Bronchial epithelial cell (primary cell): ENCODE data around the gene IGF1. TPM values are rescaled to one million over a fixed set of nuclear protein-coding genes. Genes with fewer than 3 reads are reported as not detected.

Experiments
- DNase-seq: peaks from one replicate; pipeline ENCODE4 v3.0.0-alpha.2; 2010; ENCODE audit warnings: low read depth
- FAIRE-seq: peaks from 2 replicates; lab custom pipeline; 2011; peaks lifted over from hg19 to GRCh38; lab: Jason Lieb, UNC
- H3K27me3 ChIP-seq: 2 replicates; pipeline ENCODE4 v1.5.1; 2011; ENCODE audit warnings: low read length; ENCODE audit not compliant: control insufficient read depth, insufficient read depth
- H3K36me3 ChIP-seq: 2 replicates; pipeline ENCODE4 v1.5.1; 2011; ENCODE audit warnings: low read length; ENCODE audit not compliant: control insufficient read depth, insufficient read depth
- H3K4me3 ChIP-seq: 2 replicates; pipeline ENCODE4 v1.5.1; 2011; ENCODE audit warnings: mild to moderate bottlenecking, low read depth, low read length, control low read depth
- total RNA-seq: library from RNA; depleted of rRNA; stranded (reverse); fragments of >200 nt; gene quantifications from 2 replicates; pipeline ENCODE4 v1.2.1, GENCODE V29; 2014
- TF ChIP-seq, protein P1 (sequence below): IDR thresholded peaks from 2 replicates; pipeline ENCODE4 v1.5.1; 2011; ENCODE audit warnings: mild to moderate bottlenecking, moderate library complexity, low read length, control low read depth, inconsistent platforms; ENCODE audit not compliant: insufficient read depth, severe bottlenecking

The IGF1 gene
- total RNA-seq, 1 donor from 2014 or later, result 0.26 TPM

DNA sequence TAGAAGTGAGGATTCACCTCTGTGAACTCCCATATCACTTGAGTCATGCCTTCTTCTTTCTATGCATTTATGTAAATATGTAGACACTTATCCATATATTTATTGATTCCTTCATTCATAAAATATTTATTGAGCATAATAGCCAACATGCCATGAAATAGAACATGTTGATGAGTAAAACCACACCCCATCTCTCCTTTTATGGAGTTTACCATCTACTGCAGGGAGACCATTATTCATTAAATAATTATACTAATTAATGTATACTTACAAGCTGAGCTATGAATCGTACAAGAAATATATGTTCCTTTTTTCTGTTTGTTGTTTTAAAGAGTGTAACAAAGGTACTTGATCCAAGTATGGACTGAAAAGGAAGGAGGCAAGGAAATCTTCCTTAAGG lies 17.4 kb upstream of the IGF1 start:
- Histone ChIP-seq H3K4me3 (no peak overlapping the region), H3K27me3 (no peaks in the 10 kb centered on the region), H3K36me3 (no peaks in the 10 kb centered on the region)
- TF ChIP-seq, protein P1, sequence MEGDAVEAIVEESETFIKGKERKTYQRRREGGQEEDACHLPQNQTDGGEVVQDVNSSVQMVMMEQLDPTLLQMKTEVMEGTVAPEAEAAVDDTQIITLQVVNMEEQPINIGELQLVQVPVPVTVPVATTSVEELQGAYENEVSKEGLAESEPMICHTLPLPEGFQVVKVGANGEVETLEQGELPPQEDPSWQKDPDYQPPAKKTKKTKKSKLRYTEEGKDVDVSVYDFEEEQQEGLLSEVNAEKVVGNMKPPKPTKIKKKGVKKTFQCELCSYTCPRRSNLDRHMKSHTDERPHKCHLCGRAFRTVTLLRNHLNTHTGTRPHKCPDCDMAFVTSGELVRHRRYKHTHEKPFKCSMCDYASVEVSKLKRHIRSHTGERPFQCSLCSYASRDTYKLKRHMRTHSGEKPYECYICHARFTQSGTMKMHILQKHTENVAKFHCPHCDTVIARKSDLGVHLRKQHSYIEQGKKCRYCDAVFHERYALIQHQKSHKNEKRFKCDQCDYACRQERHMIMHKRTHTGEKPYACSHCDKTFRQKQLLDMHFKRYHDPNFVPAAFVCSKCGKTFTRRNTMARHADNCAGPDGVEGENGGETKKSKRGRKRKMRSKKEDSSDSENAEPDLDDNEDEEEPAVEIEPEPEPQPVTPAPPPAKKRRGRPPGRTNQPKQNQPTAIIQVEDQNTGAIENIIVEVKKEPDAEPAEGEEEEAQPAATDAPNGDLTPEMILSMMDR, result no peak
- FAIRE-seq (no peak), DNase-seq (no peak)

DNA sequence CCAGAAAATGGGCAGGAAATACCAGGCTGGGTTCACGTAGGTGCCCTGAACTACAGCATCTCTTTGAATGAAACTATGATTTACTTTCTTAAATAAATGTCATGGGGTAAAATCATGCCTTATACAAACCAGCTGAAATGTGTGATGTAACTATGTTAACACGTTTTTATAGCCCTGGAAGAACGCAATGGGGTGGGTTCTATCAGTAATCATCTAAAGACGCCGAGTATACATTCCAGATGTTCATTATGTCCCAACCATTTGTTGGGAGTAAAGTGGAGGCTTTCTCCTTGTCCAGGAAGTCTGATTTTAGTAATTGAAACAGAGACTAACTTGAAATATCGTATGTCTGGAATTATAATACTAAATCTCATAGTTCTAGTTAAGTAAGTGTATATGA lies 16.2 kb upstream of the IGF1 start:
- TF ChIP-seq, protein P1, result no peak
- Histone ChIP-seq H3K27me3 (no peaks in the 10 kb centered on the region), H3K36me3 (no peaks in the 10 kb centered on the region), H3K4me3 (no peak overlapping the region)
- FAIRE-seq, result no peak
- no peak for DNase-seq

DNA sequence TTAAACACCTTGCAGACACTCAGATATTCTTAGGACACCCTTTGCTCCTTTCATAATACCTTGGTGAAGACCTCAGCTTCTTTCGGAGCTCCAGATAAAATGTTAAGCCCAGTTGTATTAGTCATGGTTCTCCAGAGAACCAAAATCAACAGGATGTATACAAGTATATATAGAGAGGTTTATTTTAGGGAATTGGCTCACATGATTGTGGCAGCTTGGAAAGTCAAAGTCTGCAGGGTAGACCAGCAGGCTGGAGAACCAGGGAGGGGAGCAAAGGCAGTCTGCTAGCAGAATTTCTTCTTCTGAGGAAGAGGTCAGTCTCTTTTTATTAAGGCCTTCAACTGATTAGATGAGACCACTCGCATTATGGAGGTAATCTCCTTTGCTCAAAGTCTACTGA lies 6.9 kb upstream of the IGF1 start:
- no peaks in the 10 kb centered on the region for H3K36me3 ChIP-seq
- TF ChIP-seq, protein P1, result no peak
- H3K27me3 ChIP-seq, result no peaks in the 10 kb centered on the region
- DNase-seq (no peak), FAIRE-seq (no peak)
- no peak overlapping the region for H3K4me3 ChIP-seq

DNA sequence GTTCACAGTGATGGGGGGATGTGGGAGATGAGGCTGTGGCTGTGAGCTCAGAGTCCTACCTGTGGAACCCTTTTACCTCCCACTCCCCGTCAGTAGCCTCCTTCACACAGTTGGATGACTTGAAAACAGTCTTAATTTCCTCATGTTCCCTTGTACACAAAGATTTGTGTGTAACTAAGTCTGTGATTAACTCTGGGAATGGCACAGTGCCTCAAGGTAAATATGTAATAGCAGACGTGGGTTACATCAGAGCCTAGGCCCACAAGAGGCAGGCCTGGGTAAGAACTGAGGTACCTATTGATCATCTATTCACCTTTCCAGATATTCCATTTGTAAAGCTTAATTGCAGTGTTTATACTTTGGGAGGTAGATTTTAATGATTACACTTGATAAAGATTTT lies 5.8 kb upstream of the IGF1 start:
- no peak overlapping the region for H3K4me3 ChIP-seq
- FAIRE-seq, result no peak
- no peaks in the 10 kb centered on the region for H3K27me3 ChIP-seq
- TF ChIP-seq, protein P1, result no peak
- no peak for DNase-seq
- no peaks in the 10 kb centered on the region for H3K36me3 ChIP-seq

DNA sequence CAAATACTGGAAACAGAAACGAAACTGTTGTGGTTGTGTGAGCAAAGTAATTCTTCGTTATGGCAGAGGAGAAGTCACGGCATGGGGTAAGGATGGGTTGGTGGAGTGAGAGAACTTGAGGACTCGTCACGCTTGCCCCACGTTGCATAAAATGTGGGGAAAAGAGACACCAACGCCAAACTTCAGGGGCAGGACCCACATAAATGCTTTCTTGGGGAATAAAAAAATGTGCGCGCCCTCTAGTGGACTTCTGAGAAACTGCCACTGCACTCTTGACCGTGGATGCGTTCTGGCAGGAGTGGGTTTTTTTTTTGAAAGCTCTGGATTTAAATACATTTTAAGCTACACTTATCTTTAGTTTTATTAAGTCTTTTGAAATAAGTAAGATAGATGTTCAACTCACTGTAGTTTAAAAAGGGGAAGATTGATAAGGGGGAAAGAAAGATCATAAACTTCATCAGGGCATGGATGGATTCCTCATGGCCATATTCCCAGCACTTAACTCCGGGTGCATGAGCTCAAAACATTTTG lies 4.1 kb upstream of the IGF1 start:
- Histone ChIP-seq H3K27me3 (no peaks in the 10 kb centered on the region), H3K4me3 (peak overlapping the region; percentile 7), H3K36me3 (no peaks in the 10 kb centered on the region)
- FAIRE-seq (no peak), DNase-seq (peak; percentile 37)
- TF ChIP-seq, protein P1, result peak; percentile 81

DNA sequence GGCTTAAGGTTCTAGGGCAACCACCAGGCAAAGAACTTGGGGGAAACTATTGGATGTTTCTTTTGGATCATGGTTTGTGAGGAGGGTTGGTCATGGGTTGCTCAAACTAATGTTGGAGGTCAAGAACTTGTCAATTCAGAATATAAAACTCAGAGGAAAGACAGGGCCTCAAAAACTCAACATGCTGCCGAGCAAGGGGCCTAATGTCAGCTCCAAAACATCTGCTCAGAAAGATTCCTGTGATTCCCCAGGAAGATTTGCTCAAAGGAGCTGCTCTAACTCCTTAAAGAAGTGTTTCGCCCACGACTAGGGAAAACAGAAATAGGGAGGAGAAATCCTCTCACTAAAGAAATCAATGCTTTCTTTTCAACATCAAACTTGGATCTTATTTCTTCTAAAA lies 3.7 kb upstream of the IGF1 start:
- no peak overlapping the region for H3K4me3 ChIP-seq

More for the DNA sequence above, 3.7 kb upstream of the IGF1 start:
- H3K27me3 ChIP-seq, result no peaks in the 10 kb centered on the region
- FAIRE-seq, result no peak
- TF ChIP-seq, protein P1, result no peak
- DNase-seq, result no peak
- no peaks in the 10 kb centered on the region for H3K36me3 ChIP-seq
